GM23248 (cell line): Measurements from ENCODE around the gene INO80E.

ENCODE experiments used
- EZH2 ChIP-seq: fragments of 200-600 bp; sonication (generic); IDR thresholded peaks from 2 replicates; pipeline ENCODE4 v1.6.1; 2018; ENCODE audit warnings: antibody characterized with exemption, mild to moderate bottlenecking; ENCODE audit not compliant: insufficient read depth, poor library complexity, severe bottlenecking
- EZH2phosphoT487 ChIP-seq: fragments of 200-600 bp; sonication (generic); IDR thresholded peaks from 2 replicates; pipeline ENCODE4 v1.6.1; 2018; ENCODE audit warnings: antibody characterized with exemption, moderate library complexity, mild to moderate bottlenecking, low read depth; ENCODE audit not compliant: insufficient read depth

- TF ChIP-seq EZH2 = no peak
- no peak for TF ChIP-seq EZH2phosphoT487
Measured at GRCh38 chr16:30032083-30032819, 36.2 kb downstream of the INO80E start.
